T-helper 9 cell (primary cell): ENCODE results near the gene ABHD11.

ENCODE experiments used
- DNase-seq: peaks from one replicate; pipeline ENCODE4 v3.0.0-alpha.2; 2020

Gene ABHD11

GRCh38 chr7:73700581-73701134 is 37.9 kb downstream of the ABHD11 start:
- no peak for DNase-seq

- DNase-seq = no peak
Observed at GRCh38 chr7:73700069-73700423, 38.6 kb downstream of the ABHD11 start.

DNA sequence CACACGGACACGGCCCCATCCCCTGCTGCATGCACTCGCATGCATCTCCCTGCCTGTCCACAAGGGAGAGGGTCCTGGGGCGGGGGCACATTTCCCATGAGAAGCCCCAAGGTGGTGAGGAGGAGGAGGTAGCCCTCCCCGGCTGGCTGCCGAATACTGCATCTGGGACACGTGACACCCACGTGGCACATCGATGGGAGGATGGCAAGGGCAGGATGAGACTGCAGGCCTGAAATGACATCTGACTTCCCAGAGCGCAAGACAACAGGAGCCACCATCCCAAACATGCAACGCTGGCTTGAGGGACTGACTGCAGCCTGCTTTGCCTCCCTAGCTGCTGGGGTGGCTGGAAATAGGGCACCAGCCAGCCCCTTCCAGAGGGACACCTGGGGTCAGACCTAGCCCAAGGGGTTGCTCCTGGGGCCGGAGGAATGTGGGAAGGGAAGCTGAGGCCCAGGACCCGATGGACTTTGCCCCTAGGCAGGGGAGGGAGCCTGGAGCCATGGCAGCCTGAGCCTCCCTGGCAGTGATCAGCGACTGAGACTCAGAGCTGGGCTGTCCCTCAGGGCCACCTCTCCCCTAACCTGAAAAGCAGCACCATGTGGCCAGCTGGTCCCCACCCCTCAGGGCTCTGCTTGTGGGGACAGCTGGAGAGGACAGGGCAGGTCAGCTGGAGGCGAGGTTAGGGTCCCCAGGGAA is 39.1 kb downstream of the ABHD11 start:
- DNase-seq = no peak

DNA sequence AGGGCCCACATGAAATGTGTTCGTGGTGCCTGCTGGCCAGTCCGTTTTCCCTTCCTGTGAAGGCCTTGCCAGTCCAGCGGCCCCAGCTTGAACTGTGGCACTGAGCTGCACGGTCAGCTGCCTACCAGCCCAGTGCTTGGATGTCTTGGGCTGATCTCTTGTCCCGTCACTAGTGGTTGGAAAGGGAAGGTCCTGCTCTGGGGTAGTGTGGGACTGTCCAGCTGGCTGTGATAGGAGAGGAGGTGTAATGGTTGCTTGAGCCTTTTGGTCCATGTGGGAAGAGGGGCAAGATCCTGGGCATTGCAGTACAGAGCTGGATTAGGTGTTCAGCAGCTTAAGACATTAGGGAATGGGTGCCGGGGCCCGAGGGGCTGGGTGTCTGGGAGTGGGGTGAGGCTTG is 40.2 kb downstream of the ABHD11 start:
- no peak for DNase-seq

DNA sequence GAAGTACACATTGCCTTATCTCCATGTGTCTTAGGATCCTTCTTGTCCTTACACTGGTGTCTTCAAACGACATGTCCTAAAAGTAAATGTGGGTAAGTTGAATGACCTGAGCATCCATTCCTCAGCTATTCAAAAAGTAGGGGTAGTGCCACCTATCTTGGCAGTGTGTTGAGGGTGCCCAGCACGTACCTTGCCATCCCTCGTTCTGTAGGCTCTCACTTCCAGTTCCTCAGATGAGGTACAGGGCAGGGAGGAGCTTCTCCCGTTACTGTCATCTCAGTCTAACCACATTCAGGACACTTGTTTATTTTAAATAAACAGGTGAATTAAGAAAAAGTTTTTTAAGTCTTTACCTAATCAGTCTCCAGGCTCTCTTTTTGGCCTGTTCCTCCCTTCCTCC is 42.2 kb downstream of the ABHD11 start:
- no peak for DNase-seq

DNA sequence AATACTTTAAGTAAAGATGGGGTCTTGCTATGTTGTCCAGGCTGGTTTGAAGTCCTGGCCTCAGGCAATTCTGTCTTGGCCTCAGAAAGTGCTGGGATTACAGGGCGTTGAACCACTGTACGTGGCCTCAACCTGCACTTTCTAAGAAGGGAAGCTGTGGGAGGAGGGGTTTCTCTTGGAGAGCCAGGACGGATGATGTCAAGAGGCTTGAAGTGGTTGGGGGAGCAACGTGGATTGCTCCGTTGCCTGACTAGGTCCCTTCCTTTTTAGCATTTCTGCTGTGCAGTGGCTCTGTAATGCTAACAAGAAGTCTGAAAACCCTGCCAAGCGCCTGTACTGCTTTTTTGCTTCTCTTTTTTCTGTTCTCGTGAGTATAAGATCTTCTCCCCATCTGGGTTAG is 48.0 kb downstream of the ABHD11 start:
- DNase-seq = no peak

DNA sequence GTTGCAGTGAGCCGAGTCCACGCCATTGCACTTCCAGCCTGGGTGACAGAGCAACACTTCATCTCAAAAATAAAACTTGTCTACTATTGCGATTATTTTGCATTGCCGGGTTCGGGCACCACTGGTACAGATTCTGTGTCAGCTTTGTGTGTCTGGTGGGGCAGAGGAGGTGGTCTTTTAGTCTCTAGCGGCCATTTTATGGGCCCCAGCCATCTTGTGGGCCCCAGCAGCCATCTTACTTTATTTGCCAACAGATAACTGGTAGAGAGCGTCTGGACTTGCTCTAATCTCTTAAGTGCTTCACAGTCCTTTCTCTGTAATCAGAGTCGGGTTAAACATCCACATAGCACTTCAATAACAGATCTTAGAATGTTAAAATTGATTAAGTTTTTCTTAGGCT is 50.3 kb downstream of the ABHD11 start:
- DNase-seq = no peak
